HG03575 (cell line): ENCODE measurements around the gene RIN3.

Experiments
- ATAC-seq: cut with Tn5 transposase; IDR thresholded peaks from one replicate; pipeline ENCODE4 v1.9.1; 2021; ENCODE audit not compliant: unreplicated experiment, insufficient number of reproducible peaks, low FRiP score; ENCODE audit errors: extremely low read depth

The RIN3 gene

DNA sequence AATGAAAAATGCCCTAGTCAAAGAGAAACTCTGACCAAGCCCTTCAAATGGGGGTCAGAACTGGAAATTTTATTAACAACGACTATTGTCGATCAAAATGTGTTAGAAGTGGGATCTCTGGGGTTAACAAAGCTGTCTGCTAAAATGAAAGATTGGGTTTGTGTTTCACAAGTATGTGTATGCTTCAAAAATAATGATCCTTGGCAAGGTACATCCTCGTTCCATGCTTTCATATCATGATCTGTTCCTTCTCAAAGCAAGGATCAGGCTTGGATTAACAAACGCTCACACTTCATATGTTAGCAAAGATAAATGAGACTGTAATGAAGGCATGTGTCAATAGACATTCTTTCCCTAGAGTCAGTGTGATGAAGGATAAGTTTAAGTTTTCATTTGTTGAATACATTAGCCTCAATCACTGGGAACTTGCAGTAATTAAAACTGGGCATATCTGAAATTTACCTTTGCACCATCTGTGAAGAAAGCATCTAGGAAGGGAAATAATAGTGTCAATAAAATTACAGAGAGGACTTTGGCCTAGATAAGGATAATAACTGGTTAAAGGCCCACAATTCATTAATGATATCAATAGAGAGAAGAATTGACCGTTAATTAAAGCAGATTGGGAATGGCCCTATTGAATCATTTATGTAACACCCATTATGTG is 91.8 kb downstream of the RIN3 start:
- no peak for ATAC-seq

DNA sequence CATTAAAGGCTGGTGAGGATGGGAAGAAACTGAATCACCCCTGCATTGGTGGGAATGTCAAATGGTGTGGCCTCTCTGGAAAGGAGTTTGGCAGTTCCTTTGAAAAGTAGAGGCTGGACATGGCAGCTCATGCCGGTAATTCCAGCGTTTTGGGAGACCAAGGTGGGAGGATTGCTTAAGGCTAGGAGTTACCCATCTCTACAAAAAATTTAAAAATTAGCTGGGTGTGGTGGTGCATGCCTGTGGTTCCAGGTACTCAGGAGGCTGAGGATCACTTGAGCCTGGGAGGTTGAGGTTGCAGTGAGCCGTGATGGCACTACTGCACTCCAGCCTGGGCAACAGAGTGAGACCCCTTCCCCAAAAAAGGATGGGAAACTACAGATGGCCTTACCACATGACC is 93.7 kb downstream of the RIN3 start:
- ATAC-seq: no peak

DNA sequence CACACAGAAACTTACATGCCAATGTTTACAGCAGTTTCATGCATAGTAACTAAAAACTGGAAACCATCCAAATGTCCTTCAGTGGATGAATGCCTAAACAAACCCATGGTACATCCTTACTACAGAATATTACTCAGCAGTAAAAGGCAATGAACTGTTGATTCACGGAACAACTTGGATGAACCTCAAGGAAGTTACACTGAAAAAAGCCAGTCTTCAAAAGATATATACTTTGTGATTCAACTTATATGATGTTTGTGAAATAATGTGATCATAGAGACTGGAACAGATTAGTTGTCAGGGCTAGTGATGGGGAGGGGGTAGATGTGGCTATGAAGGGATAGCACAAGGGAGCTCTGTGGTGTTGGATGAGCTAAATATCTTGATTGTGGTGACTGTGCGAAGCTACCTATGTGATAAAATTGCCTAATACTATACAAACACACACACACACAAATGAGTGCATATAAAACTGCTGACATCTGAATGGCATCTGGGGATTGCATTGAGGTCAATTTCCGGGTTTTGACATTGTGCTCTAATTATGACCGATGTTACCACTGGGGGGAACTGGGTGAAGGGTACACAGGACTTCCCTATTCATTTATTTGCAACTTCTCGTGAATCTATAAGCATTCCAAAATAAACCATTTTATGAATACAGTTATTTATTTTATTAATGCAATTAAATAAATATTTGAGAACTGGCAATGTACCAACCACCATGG is 94.3 kb downstream of the RIN3 start:
- no peak for ATAC-seq

DNA sequence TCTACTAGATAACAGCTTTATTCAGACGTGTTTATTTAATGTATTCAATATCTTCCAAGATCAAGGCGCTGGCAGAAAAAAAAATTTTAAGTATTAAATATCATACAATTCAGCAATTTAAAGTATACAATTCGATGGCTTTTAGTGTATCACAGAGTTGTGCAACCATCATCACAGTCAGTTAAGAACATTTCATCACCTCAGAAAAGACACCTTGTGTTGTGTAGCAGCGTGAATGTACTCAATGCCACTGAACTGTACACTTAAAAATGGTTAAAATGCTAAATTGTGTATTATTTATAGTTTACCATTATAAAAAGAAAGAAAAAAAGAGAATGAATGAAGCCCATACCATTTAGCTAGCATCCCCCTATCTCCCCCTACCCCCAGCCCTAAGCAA is 96.4 kb downstream of the RIN3 start:
- no peak for ATAC-seq

DNA sequence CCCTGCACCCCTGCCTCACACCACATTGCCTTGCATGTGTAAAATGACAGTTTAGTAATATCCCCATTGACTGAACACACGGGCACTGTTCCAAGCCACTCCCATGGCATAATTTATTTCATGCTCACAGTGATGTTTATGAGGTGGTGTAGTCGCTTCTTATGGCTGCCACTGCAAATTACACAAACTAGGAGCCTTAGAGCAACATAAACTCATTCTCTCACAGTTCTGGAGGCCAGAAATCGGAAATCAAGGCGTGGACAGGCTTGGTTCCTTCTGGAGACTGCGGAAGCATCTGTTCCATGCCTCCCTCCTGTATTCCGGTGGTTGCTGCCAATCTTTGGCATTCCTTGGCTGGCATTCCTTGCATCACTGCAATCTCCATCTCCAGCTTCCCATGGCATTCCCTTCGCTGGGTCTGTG is 97.3 kb downstream of the RIN3 start:
- no peak for ATAC-seq

DNA sequence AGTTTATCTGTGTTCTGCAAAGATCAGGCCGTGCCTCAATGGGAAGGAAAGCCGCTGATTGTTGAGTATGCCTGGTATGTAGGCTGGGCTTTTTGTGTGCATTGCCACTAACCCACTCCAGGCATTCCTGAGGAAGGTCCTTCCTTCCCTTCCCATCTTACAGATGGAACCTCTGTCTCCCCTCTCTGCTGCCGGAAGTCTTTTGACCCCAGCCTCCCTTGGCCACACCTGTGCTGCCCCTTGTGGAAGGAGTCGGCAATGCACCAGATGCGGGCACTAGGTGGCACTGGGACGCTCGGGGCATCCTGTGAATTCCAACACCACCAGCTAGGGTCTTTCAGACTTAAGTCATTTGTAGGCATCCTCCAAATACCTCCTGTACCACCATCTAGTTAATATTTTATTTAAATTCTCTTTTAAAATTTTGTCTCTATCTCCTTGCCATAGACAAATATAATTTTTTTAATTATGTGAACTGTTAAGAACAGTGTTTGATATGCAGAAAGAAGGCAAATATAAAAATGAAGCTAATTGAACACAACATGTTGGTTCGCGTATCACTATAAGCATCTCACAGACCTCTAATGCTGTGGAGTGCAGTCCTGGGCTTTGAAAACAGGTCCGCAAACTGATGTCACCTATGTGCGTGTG is 99.6 kb downstream of the RIN3 start:
- no peak for ATAC-seq

DNA sequence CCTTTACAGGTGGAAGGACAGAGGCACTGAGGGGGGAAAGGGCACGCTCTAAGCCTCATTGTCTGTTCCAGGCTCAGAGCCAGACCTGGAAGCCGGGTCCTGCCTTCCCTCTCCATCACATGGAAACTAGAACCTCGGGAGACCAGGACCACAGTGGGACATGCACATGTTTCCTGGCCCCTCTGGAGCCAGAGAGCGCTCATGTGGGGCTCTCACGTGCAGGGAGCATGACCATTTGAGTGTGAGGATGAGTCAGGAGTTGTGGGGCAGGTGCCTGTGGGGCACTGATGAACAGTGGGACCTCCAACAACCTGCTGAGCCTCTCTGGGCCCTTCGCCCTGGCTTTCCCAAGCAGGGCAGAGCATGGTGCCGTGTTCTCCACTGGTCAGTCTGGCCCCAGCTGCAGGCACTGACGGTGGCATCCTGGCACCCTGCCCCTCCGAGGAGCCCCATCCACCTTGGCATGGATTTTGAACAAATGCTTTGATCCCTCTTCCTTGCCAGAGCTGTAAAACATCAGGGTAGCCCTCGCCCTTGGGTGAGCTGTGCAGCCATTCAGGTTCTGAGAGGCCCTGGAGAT is 100.2 kb downstream of the RIN3 start:
- no peak for ATAC-seq

DNA sequence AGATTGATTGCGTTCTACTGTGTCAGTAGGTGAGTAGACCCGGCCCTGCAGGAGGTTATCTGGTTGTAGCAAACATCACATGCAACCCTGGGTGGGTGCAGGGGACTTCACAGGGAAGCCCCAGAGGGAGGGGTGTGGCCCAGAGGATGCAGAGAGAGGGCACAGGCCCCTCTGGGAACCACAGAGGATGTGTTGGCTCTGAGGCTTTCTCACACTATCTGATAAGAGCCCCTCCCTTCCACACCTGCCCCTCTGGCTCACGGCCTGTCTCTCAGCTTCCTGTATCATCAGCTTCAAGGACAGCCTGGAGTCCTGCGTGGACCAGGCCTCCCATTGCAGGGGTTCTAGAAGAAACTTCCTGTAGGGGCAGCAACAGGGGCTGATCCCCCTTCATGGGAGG is 101.9 kb downstream of the RIN3 start:
- ATAC-seq: no peak

DNA sequence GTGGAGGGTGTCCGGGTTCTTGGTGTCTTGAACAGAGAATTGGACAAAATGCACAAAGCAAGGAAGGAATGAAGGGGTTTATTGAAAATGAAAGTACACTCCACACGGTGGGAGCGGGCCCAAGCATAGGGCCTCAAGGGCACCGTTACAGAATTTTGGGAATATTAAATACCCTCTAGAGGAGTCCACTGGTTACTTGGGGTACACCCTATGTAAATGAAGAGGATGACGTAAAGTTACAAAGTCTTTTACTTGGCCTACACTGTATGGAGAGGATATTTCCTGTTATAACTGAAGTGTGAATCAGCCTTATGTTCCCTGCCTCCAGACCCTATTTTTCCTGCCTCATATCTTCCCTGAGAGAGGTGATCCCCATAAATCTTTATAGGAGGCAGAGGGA is 102.6 kb downstream of the RIN3 start:
- no peak for ATAC-seq

DNA sequence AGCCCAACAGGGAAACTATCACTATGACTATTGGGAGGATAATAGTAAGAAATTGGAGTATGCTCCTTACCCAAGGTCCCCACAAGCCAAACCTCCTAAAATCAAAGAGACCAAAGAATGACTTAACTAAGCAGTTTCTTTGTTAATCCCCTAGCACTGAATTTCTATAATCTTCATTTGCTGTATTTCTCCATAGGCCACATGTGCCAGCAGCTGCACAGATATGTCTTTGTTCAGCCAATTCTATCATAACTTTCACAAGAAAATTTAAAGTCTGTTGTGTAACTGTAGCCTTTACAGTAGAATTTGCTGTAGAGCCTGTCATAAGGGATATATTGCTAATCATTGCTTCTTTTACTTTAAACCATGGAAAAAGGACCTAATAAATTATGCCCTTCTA is 104.0 kb downstream of the RIN3 start:
- no peak for ATAC-seq

DNA sequence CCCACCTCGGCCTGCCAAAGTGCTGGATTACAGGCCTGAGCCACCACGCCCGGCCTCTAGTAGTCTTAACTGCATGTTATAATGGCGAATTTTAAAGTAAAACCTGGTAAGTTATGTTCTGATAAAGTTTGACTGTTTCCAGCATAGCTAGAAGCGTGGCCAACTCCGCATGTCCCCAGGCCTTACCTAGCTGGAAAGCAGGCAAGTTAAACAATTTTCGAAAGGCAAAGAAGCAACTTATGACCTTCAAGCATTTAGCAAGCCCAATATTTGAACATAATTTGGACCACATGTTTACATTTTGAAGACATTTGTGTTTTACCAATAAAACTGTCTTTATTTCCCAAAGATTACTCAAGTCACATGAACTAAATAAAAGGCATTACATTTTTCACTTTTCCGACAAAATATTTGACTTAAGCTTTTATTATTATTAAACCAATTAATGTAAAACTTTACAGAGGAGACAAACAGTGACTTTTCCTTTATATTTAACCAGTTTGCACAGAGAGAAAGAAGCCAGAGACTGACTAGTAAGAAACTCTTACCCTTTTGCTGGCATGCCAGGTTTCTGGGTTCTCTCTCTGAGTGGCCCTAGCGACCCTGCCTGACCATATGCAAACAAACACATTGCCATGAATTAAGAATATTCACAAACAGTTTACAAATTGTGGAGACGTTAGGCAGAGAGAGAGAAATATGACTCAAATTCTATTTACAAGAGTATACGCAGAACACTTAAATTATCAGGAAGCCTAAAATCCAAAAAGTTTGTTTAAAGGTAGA is 106.3 kb downstream of the RIN3 start:
- ATAC-seq: no peak

DNA sequence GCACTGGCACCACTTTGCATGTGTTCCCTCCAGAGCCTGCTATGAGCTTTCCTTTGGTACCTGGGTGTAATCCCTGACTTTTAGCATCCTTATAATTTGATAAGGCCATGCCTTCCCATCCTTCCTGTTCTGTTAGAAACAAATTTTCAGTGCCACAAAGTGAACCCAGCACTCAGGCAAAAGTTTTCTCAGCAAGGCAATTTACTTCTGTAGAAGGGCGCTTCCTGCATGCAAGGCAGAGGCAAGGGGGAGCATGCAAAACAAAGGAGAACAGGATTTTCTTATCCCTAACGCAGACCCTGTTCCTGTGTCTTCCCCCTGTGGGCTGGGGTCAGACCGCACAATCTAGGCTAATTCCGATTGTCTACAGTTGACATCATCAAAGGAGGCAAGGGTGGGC is 108.7 kb downstream of the RIN3 start:
- no peak for ATAC-seq

DNA sequence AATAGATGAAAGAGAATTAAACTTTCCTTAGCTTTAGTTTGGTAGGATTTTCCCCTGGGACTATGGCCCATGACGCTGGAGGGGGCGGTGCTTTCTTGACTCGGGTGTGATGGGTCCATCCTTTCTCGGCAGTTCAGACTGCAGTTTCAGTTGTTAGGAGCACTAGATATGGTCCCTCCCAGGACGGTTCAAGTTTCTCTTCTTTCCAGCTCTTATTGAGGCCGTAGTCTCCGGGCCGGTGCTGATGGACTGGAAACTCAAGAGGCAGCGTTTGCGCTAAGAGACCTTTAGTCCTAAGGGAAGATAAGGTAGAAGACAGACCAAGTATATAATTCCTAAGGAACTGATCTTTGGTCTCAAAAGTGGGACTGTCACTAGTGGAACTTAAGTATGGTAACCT is 111.2 kb downstream of the RIN3 start:
- no peak for ATAC-seq

DNA sequence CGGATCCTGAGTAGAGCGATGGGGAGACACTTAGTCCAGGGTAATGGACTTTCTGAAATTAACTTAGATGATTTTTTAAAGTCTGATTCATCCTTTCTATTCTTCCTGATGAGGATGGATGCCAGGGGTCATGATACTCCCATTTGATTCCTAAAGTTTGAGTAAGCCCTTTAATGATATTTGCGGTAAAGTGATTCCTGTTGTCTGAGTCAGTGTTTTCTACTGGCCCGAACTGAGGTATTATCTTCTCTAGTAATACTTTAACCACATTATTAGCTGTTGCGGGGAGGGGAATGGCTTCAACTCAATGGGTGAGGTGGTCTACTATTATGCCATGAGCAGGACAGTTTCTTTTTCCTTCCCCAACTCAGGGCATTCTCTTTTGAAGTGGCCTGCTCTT is 111.6 kb downstream of the RIN3 start:
- no peak for ATAC-seq

DNA sequence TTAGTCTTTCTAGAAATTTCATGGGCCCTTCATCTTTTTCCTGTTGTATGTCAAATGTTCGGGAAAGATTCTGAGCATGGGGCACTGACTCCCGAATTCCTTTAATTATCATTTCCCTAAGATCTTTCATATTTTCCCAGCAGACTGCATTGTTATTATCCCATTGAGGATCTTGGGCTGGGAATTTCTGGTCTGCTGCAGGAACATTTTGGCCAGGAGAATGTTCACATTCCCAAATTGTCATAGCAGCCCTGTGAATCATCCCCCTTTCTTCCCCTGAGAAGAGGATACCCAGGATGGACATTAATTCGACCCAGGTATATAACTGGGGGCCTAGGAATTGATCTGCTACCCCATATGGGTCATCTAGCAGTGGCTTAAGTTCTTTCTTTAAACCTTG is 112.5 kb downstream of the RIN3 start:
- no peak for ATAC-seq

DNA sequence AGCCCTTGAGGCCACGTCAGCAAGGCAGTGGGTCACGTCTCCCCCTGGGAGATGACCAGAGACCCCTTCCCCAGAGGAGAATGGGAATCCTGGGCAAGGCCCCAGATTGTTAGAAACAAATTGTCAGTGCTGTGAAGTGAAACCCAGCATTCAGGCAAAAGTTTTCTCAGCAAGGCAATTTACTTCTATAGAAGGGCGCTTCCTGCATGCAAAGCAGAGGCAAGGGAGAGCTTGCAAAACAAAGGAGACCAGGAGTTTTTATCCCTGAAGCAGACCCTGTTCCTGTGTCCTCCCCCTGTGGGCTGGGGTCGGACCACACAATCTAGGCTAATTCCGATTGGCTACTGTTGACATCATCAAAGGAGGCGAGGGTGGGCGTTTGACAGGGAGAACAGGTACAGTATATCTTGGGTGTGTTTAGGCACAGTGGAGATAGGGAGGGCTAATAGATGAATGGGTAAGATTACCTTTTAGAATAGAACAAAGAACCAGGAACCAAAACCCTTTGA is 114.2 kb downstream of the RIN3 start:
- ATAC-seq: no peak

DNA sequence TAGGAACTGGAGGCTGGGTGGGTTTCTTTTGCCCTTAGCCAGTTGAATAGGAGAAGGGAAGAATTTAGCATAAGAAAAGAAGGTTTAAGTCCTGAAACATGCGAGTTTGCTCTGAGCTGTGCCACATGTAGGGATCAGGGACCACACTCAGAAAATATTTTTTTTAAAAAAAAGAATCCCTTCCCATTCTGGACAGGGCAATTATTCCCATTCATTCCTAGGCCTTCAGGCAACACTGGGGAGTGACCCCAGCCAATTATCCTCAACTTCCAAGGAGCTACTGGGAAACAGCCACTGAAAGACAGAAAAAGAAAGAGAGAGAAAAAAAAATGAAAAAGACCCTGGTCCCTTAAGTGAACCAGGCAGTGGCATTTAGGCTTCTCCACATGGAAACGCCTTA is 115.1 kb downstream of the RIN3 start:
- no peak for ATAC-seq

DNA sequence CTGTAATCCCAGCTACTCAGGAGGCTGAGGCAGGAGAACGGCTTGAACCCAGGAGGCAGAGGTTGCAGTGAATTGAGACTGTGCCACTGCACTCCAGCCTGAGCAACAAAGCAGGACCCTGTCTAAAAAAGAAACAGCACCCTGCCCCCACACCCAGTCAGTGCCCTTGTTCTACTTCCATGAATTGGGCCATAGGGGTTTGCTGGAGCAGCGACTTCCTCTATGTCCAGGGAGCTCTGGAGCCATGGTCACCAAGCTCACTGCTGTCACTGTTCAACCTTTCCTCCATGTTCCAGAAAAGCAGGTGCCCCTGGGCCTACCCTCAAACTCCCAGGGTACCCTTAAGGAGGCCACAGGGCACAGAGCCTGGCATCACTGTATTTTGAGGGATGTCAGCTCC is 116.8 kb downstream of the RIN3 start:
- no peak for ATAC-seq

DNA sequence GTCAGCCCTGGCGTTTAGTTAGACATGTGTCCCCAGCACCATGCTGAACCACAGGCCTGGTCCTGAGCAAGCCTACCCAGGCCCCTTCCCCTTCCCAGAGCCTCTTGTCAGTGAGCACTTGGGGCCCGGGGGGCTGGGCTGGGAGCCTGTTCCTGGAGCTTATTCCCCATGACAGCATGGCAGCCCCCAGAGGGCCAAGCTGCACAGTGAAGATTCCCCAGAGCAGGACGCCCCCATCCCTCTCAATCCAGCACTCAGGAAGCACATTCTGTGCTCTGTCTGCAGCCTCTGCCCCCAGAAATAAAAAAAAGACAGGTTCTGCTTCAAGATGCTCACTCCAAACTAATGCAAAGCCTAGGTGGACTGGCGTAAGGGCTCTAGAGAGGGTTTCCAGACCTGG is 117.5 kb downstream of the RIN3 start:
- ATAC-seq: no peak
